Keratinocyte (primary cell): ENCODE data around the gene IDH3A. TPM values are rescaled to one million over a fixed set of nuclear protein-coding genes. Genes with fewer than 3 reads are reported as not detected.

ENCODE experiments used
- DNase-seq: peaks from one replicate; pipeline ENCODE4 v3.0.0-alpha.2; 2011; ENCODE audit warnings: low read depth, missing footprints, low spot score
- FAIRE-seq: peaks from 2 replicates; lab custom pipeline; 2011; peaks lifted over from hg19 to GRCh38; lab: Jason Lieb, UNC
- H2AFZ ChIP-seq: 2 replicates; pipeline ENCODE4 v1.6.0; 2012; ENCODE audit warnings: low read length, control low read depth, inconsistent platforms; ENCODE audit not compliant: control insufficient read depth
- H3K27ac ChIP-seq: 2 replicates; pipeline ENCODE4 v1.5.1; 2011; ENCODE audit warnings: low read length; ENCODE audit not compliant: control insufficient read depth, insufficient read depth
- H3K27me3 ChIP-seq: 3 replicates; pipeline ENCODE4 v1.6.0; 2011; ENCODE audit warnings: low read length; ENCODE audit not compliant: control insufficient read depth, insufficient read depth; ENCODE audit errors: extremely low read depth
- H3K36me3 ChIP-seq, 2 experiments: 2 replicates in 1 of 2; 3 replicates in 1 of 2; pipeline ENCODE4 v1.5.1; 2011; ENCODE audit warnings: low read length in 2 of 2, mild to moderate bottlenecking in 1 of 2; ENCODE audit not compliant: control insufficient read depth in 2 of 2, insufficient read depth in 2 of 2; ENCODE audit errors: extremely low read depth in 1 of 2
- H3K4me1 ChIP-seq: 3 replicates; pipeline ENCODE4 v1.5.1; 2011; ENCODE audit warnings: low read length; ENCODE audit not compliant: control insufficient read depth, insufficient read depth; ENCODE audit errors: extremely low read depth
- H3K4me2 ChIP-seq: 3 replicates; pipeline ENCODE4 v1.6.0; 2011; ENCODE audit warnings: low read depth, low read length; ENCODE audit not compliant: control insufficient read depth, insufficient read depth; ENCODE audit errors: extremely low read depth
- H3K4me3 ChIP-seq, 3 experiments: fragments of 200-600 bp in 1 of 3; sonication (generic) in 1 of 3; 2 replicates in 2 of 3; 3 replicates in 1 of 3; pipeline ENCODE4 v1.5.1; 2011 to 2016; ENCODE audit warnings: low read length in 3 of 3, mild to moderate bottlenecking in 3 of 3, control low read depth in 2 of 3, inconsistent platforms in 1 of 3, low read depth in 1 of 3, mixed read lengths in 1 of 3, mixed run types in 1 of 3, moderate library complexity in 1 of 3; ENCODE audit not compliant: control insufficient read depth in 2 of 3, insufficient read depth in 2 of 3; ENCODE audit errors: extremely low read depth in 1 of 3
- H3K79me2 ChIP-seq: 2 replicates; pipeline ENCODE4 v1.6.0; 2012; ENCODE audit warnings: low read length; ENCODE audit not compliant: control insufficient read depth, insufficient read depth
- H3K9ac ChIP-seq: 3 replicates; pipeline ENCODE4 v1.6.0; 2011; ENCODE audit warnings: low read length; ENCODE audit not compliant: control insufficient read depth, insufficient read depth; ENCODE audit errors: extremely low read depth
- H3K9me1 ChIP-seq: 3 replicates; pipeline ENCODE4 v1.6.0; 2011; ENCODE audit warnings: low read length; ENCODE audit not compliant: control insufficient read depth, insufficient read depth; ENCODE audit errors: extremely low read depth
- H3K9me3 ChIP-seq: 2 replicates; pipeline ENCODE4 v1.5.1; 2012; ENCODE audit warnings: low read depth, low read length; ENCODE audit not compliant: control insufficient read depth
- H4K20me1 ChIP-seq: 3 replicates; pipeline ENCODE4 v1.6.0; 2011; ENCODE audit warnings: low read length; ENCODE audit not compliant: control insufficient read depth, insufficient read depth; ENCODE audit errors: extremely low read depth
- EZH2 ChIP-seq: IDR thresholded peaks from one replicate; pipeline ENCODE4 v1.6.1; 2012; ENCODE audit warnings: inconsistent platforms, mild to moderate bottlenecking, low read length, moderate library complexity
- dilution Hi-C: fragments of 300-500 bp; cut with MboI; formaldehyde crosslinking; loops from one replicate; pipeline ENCODE4 v1.7.0; 2020; ENCODE audit warnings: low sequenced_read_pairs; ENCODE audit not compliant: extremely low pct_ligation_motif_present
- polyA plus RNA-seq, 5 experiments: library from polyadenylated mRNA; depleted of rRNA in 3 of 5; stranded (reverse) in 3 of 5; stranded (forward) in 1 of 5; unstranded in 1 of 5; fragments of >200 nt; gene quantifications; 1 replicate in 1 of 5; 2 replicates in 3 of 5; 3 replicates in 1 of 5; pipeline versions ENCODE4 v1.2.1 to v1.2.3, GENCODE V29; 2011 to 2012; ENCODE audit warnings: missing spikeins in 2 of 5, low read depth in 1 of 5, low replicate concordance in 1 of 5
- TF ChIP-seq, protein P1 (sequence below), 3 experiments: IDR thresholded peaks in 1 of 3; conservative IDR thresholded peaks in 1 of 3; optimal IDR thresholded peaks in 1 of 3; 2 replicates in 2 of 3; 3 replicates in 1 of 3; pipeline versions ENCODE3 to v1.5.1; 2011; ENCODE audit warnings: low read length in 3 of 3, mild to moderate bottlenecking in 3 of 3, moderate library complexity in 2 of 3, control low read depth in 1 of 3, inconsistent platforms in 1 of 3; ENCODE audit not compliant: insufficient read depth in 2 of 3; ENCODE audit errors: extremely low read depth in 1 of 3

Gene IDH3A
- polyA plus RNA-seq, 1 donor (not counting 4 experiments of a cell fraction or from before 2014, with no cell fraction given) = 118 TPM

DNA sequence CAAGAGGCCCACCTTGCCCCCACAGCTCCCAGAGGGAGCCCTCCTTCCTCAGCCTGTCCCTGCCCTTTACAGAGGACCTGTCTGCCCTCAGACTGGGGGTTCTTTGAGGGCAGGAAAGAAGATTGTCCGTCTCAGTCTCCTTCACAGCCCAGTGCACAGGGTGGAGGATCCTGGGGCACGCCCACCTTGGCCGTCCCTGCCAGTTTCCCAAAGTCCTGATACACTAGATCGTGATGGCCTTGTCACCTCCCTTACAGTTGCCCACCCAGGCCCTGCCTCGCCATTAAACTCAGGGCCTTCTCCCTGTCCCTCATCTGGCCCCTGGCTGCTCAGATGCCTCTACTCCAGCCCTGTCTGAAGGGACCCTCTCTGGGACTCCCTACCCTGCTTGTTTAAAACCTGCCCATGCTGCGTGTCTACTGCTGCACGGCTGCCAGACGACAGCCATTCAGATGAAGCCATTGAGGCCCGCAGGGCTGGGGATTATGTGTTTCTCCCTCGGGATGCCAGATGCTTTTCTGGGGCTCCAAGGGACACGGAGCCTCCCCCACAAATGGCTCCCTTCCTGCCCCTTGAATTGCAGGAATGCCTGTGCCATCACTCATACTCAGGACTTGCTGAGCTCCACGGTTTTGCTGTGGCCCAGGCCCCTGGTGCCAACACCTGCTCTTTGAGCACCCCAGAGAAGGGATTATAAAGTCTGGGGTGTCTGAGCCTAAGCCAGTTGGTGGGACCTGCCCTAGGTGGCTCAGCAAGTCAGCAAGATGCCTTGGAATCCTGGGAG, 57.4 kb downstream of the IDH3A start:
- H3K9me3 ChIP-seq = no peaks in the 10 kb centered on the region
- TF ChIP-seq EZH2 = no peak
- TF ChIP-seq, protein P1, sequence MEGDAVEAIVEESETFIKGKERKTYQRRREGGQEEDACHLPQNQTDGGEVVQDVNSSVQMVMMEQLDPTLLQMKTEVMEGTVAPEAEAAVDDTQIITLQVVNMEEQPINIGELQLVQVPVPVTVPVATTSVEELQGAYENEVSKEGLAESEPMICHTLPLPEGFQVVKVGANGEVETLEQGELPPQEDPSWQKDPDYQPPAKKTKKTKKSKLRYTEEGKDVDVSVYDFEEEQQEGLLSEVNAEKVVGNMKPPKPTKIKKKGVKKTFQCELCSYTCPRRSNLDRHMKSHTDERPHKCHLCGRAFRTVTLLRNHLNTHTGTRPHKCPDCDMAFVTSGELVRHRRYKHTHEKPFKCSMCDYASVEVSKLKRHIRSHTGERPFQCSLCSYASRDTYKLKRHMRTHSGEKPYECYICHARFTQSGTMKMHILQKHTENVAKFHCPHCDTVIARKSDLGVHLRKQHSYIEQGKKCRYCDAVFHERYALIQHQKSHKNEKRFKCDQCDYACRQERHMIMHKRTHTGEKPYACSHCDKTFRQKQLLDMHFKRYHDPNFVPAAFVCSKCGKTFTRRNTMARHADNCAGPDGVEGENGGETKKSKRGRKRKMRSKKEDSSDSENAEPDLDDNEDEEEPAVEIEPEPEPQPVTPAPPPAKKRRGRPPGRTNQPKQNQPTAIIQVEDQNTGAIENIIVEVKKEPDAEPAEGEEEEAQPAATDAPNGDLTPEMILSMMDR (optimal IDR thresholded peaks at IDR 0.05 in 1 of 3, IDR thresholded peaks at IDR 0.05 in 1 of 3, conservative IDR thresholded peaks at IDR 0.05 in 1 of 3; ENCODE audit: extremely low read depth in 1 of 3, insufficient read depth in 2 of 3, low read length in 3 of 3) = no peak
- no peaks in the 10 kb centered on the region for H3K79me2 ChIP-seq
- dilution Hi-C loops = no loop called here
- FAIRE-seq (peak; percentile 51), DNase-seq (no peak)
- H3K27me3 ChIP-seq = peaks cover 12% of the 10 kb centered on the region
- no peak overlapping the region for H3K4me2 ChIP-seq
- peak overlapping the region; percentile 51 for H2AFZ ChIP-seq
- no peaks in the 10 kb centered on the region for H3K36me3 ChIP-seq
- no peak overlapping the region for H3K27ac ChIP-seq
- no peak overlapping the region for H3K9ac ChIP-seq
- no peaks in the 10 kb centered on the region for H3K9me1 ChIP-seq
- H3K4me1 ChIP-seq = peaks cover 17% of the 10 kb centered on the region
- H4K20me1 ChIP-seq = no peaks in the 10 kb centered on the region
- H3K4me3 ChIP-seq = no peak overlapping the region

DNA sequence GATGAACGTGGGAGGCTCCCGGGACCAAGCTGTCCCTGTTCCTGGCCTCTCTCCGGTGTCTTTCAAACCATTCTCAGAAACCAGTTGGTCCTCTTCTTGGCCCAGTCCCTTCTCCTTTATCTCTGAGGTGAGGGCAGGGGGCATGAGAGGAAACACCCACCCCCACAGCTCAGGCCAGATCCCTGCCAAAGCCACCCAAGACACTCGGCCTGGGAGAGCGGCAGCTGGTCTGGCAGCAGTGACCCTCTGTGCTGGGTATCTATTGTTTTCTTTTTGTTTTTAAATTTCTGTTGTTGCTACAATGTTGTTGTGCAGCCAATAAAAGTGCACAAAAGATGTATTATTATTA, 57.9 kb downstream of the IDH3A start:
- Histone ChIP-seq H4K20me1 (no peaks in the 10 kb centered on the region), H3K9ac (no peak overlapping the region), H3K4me1 (peaks cover 17% of the 10 kb centered on the region), H3K9me1 (no peaks in the 10 kb centered on the region), H3K79me2 (no peaks in the 10 kb centered on the region), H3K27me3 (peaks cover 12% of the 10 kb centered on the region), H2AFZ (peak overlapping the region; percentile 51), H3K27ac (no peak overlapping the region), H3K4me2 (no peak overlapping the region), H3K36me3 (no peaks in the 10 kb centered on the region), H3K9me3 (no peaks in the 10 kb centered on the region), H3K4me3 (no peak overlapping the region)
- DNase-seq (no peak), FAIRE-seq (no peak)
- TF ChIP-seq EZH2 = no peak
- TF ChIP-seq, protein P1 (optimal IDR thresholded peaks at IDR 0.05 in 1 of 3, IDR thresholded peaks at IDR 0.05 in 1 of 3, conservative IDR thresholded peaks at IDR 0.05 in 1 of 3; ENCODE audit: extremely low read depth in 1 of 3, insufficient read depth in 2 of 3, low read length in 3 of 3) = no peak
- dilution Hi-C loops = no loop called here
